SK-N-MC (cell line): ENCODE results near the gene ACOX1.

Experiments used
- EZH2 ChIP-seq: fragments of 200-600 bp; sonication (generic); IDR thresholded peaks from one replicate; pipeline ENCODE4 v1.6.1; 2017; ENCODE audit warnings: antibody characterized with exemption
- FOXP2 ChIP-seq: optimal IDR thresholded peaks from 2 replicates; pipeline ENCODE3; 2011; ENCODE audit warnings: mild to moderate bottlenecking, moderate library complexity; ENCODE audit not compliant: insufficient read depth; ENCODE audit errors: extremely low read length, control extremely low read depth
- POLR2AphosphoS5 ChIP-seq: IDR thresholded peaks from 2 replicates; pipeline ENCODE4 v1.6.1; 2012; ENCODE audit warnings: mild to moderate bottlenecking, low read depth, low read length, borderline replicate concordance

DNA sequence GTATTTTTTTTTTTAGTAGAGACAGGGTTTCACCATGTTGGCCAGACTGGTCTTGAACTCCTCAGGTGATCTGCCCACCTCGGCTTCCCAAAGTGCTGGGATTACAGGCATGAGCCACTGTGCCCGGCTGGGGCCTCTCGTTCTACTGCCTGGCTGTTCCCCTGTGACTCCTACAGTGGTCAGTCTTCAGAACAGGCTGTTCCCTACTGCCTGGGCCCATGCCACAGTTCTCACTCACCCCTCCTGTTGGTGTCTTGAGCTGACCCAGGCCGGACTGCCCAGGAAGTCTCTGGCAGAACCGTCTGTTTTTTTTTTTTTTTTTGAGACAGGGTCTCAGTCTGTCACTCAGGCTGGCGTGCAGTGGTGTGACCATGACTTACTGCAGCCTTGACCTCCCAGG lies 24.9 kb upstream of the ACOX1 start:
- no peak for TF ChIP-seq POLR2AphosphoS5
- no peak for TF ChIP-seq EZH2
- TF ChIP-seq FOXP2 = no peak
